ENCODE measurements around the gene CDKN2B. TPM values are rescaled to one million over a fixed set of nuclear protein-coding genes. Genes with fewer than 3 reads are reported as not detected.

CDKN2B gene
- polyA plus RNA-seq, 1 of the 3 experiments (the other 2 are of a cell fraction) = 6.3 TPM

GRCh38 chr9:21996858-21997257 is 12.2 kb downstream of the CDKN2B start:
- Histone ChIP-seq H3K4me3 (ENCODE audit: low read depth in 2 of 2, low read length in 1 of 2) (no peak overlapping the region), H3K36me3 (replicated peaks in 1 of 2; ENCODE audit: control insufficient read depth in 1 of 2, insufficient read depth in 2 of 2, low read length in 1 of 2) (no peaks in the 10 kb centered on the region), H3F3A (replicated peaks; ENCODE audit: insufficient read depth) (peaks cover 11% of the 10 kb centered on the region), H3K4me1 (ENCODE audit: control insufficient read depth in 1 of 2, insufficient read depth in 2 of 2, low read depth in 1 of 2, low read length in 1 of 2) (peaks cover 0 to 6% of the 10 kb centered on the region in 2 experiments; a peak in 2 of 4 replicates), H3K79me2 (ENCODE audit: insufficient read depth) (no peaks in the 10 kb centered on the region; the same call in 1 of the 2 replicates), H3K9me3 (no peaks in the 10 kb centered on the region), H4K20me1 (ENCODE audit: insufficient read depth) (no peaks in the 10 kb centered on the region), H3K9ac (no peak overlapping the region), H3K27me3 (ENCODE audit: insufficient read depth) (no peaks in the 10 kb centered on the region), H2AFZ (ENCODE audit: low read depth) (no peak overlapping the region), H3K27ac (ENCODE audit: low read depth in 2 of 2, low read length in 1 of 2) (no peak overlapping the region), H3K4me2 (no peak overlapping the region), H3K9me2 (no peaks in the 10 kb centered on the region)
- CTCF ChIA-PET = interaction anchor here (1.6 to 5.9 kb wide), 2 partner anchors 12 to 43 kb away, joined by 3 to 60 read pairs; partner anchors contain the start of gene CDKN2B
- no peak for TF ChIP-seq TAF1 (IDR thresholded peaks at IDR 0.05; ENCODE audit: borderline replicate concordance, low read depth, low read length)
- no peak for TF ChIP-seq FOSL2 (IDR thresholded peaks at IDR 0.05; ENCODE audit: borderline replicate concordance, low read depth)
- TF ChIP-seq TCF12 (IDR thresholded peaks at IDR 0.05) = no peak
- TF ChIP-seq YY1 (IDR thresholded peaks at IDR 0.05; ENCODE audit: low read depth) = no peak
- no peak for TF ChIP-seq TEAD4 (IDR thresholded peaks at IDR 0.05; ENCODE audit: borderline replicate concordance, insufficient read depth)
- TF ChIP-seq SMC3 (IDR thresholded peaks at IDR 0.05; ENCODE audit: low read depth, low read length) = no peak
- no peak for TF ChIP-seq GABPA (IDR thresholded peaks at IDR 0.05; ENCODE audit: low read depth)
- 95% methylated on average over 5 of the region's 5 CpGs for WGBS (ENCODE audit: low lambda C conversion rate)
- POLR2A ChIA-PET = no interaction called here
- DNase-seq = no peak

GRCh38 chr9:21996438-21996837 is 12.7 kb downstream of the CDKN2B start:
- Histone ChIP-seq H3K4me3 (ENCODE audit: low read depth in 2 of 2, low read length in 1 of 2) (no peak overlapping the region), H3K27me3 (ENCODE audit: insufficient read depth) (no peaks in the 10 kb centered on the region), H3K4me2 (no peak overlapping the region), H3K9me2 (no peaks in the 10 kb centered on the region), H3K9ac (no peak overlapping the region), H3K4me1 (ENCODE audit: control insufficient read depth in 1 of 2, insufficient read depth in 2 of 2, low read depth in 1 of 2, low read length in 1 of 2) (peaks cover 0 to 6% of the 10 kb centered on the region in 2 experiments; a peak in 2 of 4 replicates), H3K27ac (ENCODE audit: low read depth in 2 of 2, low read length in 1 of 2) (no peak overlapping the region), H3K79me2 (ENCODE audit: insufficient read depth) (no peaks in the 10 kb centered on the region; the same call in 1 of the 2 replicates), H2AFZ (ENCODE audit: low read depth) (no peak overlapping the region), H3F3A (replicated peaks; ENCODE audit: insufficient read depth) (peaks cover 10% of the 10 kb centered on the region), H3K36me3 (replicated peaks in 1 of 2; ENCODE audit: control insufficient read depth in 1 of 2, insufficient read depth in 2 of 2, low read length in 1 of 2) (no peaks in the 10 kb centered on the region), H3K9me3 (no peaks in the 10 kb centered on the region), H4K20me1 (ENCODE audit: insufficient read depth) (no peaks in the 10 kb centered on the region)
- no peak for TF ChIP-seq FOXM1 (IDR thresholded peaks at IDR 0.05; ENCODE audit: low read depth)
- no peak for TF ChIP-seq CHD2 (IDR thresholded peaks at IDR 0.05; ENCODE audit: low read length, partially characterized antibody)
- TF ChIP-seq SIN3A (IDR thresholded peaks at IDR 0.05; ENCODE audit: borderline replicate concordance, low read depth, low read length) = no peak
- TF ChIP-seq MAX (IDR thresholded peaks at IDR 0.05; ENCODE audit: low read depth) = no peak
- no peak for TF ChIP-seq USF2 (IDR thresholded peaks at IDR 0.05; ENCODE audit: borderline replicate concordance, low read depth, low read length)
- TF ChIP-seq, protein P1, sequence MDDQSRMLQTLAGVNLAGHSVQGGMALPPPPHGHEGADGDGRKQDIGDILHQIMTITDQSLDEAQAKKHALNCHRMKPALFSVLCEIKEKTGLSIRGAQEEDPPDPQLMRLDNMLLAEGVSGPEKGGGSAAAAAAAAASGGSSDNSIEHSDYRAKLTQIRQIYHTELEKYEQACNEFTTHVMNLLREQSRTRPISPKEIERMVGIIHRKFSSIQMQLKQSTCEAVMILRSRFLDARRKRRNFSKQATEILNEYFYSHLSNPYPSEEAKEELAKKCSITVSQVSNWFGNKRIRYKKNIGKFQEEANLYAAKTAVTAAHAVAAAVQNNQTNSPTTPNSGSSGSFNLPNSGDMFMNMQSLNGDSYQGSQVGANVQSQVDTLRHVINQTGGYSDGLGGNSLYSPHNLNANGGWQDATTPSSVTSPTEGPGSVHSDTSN (IDR thresholded peaks at IDR 0.05) = no peak
- TF ChIP-seq, protein P2, sequence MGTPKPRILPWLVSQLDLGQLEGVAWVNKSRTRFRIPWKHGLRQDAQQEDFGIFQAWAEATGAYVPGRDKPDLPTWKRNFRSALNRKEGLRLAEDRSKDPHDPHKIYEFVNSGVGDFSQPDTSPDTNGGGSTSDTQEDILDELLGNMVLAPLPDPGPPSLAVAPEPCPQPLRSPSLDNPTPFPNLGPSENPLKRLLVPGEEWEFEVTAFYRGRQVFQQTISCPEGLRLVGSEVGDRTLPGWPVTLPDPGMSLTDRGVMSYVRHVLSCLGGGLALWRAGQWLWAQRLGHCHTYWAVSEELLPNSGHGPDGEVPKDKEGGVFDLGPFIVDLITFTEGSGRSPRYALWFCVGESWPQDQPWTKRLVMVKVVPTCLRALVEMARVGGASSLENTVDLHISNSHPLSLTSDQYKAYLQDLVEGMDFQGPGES (IDR thresholded peaks at IDR 0.05; ENCODE audit: low read depth, low read length) = no peak
- no peak for TF ChIP-seq RCOR1 (IDR thresholded peaks at IDR 0.05; ENCODE audit: low read length)
- no peak for TF ChIP-seq MXI1 (IDR thresholded peaks at IDR 0.05; ENCODE audit: low read depth, low read length)
- TF ChIP-seq RXRA (IDR thresholded peaks at IDR 0.05; ENCODE audit: borderline replicate concordance, low read depth) = no peak
- no peak for TF ChIP-seq ELF1 (IDR thresholded peaks at IDR 0.05)
- no peak for TF ChIP-seq TCF12 (IDR thresholded peaks at IDR 0.05)
- no peak for TF ChIP-seq SMC3 (IDR thresholded peaks at IDR 0.05; ENCODE audit: low read depth, low read length)
- CTCF ChIA-PET = interaction anchor here (1.6 to 5.9 kb wide), 2 partner anchors 12 to 43 kb away, joined by 3 to 60 read pairs; partner anchors contain the start of gene CDKN2B
- WGBS (ENCODE audit: low lambda C conversion rate) = 97% methylated on average over 9 of the region's 9 CpGs
- POLR2A ChIA-PET = no interaction called here
- DNase-seq = no peak

Measured in SK-N-SH (cell line).